IMR-90 (cell line): Measurements from ENCODE around the gene ZNF765. TPM values are rescaled to one million over a fixed set of nuclear protein-coding genes. Genes with fewer than 3 reads are reported as not detected.

Experiments used
- polyA plus RNA-seq, 3 experiments: library from polyadenylated mRNA; depleted of rRNA; stranded (reverse); fragments of >200 nt; gene quantifications; 2 replicates each; pipeline ENCODE4 v1.2.3, GENCODE V29; 2012; ENCODE audit warnings: low replicate concordance in 1 of 3
- total RNA-seq: library from RNA; depleted of rRNA; stranded (reverse); fragments of >200 nt; gene quantifications from 2 replicates; pipeline ENCODE4 v1.2.3, GENCODE V29; 2012
- TF ChIP-seq, protein P1 (sequence below): conservative IDR thresholded peaks from 2 replicates; pipeline ENCODE4 v1.5.1; 2012; ENCODE audit warnings: mild to moderate bottlenecking, low read depth, low read length, improper control_type of control experiment

The ZNF765 gene
- total and polyA plus RNA-seq, 2 of the 4 experiments (the other 2 are of a cell fraction) = 2.3 to 18.1 TPM

DNA sequence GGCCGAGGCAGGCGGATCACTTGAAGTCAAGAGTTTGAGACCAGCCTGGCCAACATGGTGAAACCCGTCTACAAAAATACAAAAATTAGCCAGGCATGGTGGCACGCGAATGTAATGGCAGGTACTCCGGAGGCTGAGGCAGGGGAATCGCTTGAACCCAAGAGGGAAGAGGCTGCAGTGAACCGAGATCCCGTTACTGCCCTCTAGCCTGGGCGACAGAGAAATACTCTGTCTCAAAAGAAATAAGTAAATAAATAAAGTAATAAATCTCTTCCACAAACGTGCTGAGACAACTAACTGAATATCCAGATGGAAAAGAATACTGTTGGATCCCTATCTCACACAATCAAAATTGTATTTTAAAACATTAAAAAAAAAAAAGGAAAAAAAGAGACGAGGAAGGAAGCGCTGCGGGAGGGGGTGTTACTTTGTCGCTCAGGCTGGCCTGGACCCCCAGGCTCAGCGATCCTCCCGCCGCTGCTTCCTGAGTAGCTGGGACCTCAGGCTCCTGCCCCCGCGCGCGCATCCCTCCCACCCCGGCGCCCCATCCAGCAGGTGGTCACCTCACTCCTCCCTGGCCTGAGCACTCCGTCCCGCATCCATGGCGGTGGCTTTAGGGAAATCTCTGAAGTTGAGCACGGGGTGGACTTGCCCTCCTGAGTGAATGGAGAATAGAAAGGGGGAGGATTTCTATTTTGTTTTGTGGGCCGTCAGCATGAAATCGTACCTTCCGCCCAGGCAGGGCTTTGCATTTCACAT is 72.0 kb downstream of the ZNF765 start (continued):
- TF ChIP-seq, protein P1, sequence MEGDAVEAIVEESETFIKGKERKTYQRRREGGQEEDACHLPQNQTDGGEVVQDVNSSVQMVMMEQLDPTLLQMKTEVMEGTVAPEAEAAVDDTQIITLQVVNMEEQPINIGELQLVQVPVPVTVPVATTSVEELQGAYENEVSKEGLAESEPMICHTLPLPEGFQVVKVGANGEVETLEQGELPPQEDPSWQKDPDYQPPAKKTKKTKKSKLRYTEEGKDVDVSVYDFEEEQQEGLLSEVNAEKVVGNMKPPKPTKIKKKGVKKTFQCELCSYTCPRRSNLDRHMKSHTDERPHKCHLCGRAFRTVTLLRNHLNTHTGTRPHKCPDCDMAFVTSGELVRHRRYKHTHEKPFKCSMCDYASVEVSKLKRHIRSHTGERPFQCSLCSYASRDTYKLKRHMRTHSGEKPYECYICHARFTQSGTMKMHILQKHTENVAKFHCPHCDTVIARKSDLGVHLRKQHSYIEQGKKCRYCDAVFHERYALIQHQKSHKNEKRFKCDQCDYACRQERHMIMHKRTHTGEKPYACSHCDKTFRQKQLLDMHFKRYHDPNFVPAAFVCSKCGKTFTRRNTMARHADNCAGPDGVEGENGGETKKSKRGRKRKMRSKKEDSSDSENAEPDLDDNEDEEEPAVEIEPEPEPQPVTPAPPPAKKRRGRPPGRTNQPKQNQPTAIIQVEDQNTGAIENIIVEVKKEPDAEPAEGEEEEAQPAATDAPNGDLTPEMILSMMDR = no peak
